Raji (cell line): Measurements from ENCODE around the gene DCST1.

Experiments used
- POLR2A ChIP-seq: IDR thresholded peaks from 2 replicates; pipeline ENCODE4 v1.6.1; 2011; ENCODE audit warnings: low read depth, low read length, control low read depth; ENCODE audit not compliant: insufficient read depth

DCST1 gene

DNA sequence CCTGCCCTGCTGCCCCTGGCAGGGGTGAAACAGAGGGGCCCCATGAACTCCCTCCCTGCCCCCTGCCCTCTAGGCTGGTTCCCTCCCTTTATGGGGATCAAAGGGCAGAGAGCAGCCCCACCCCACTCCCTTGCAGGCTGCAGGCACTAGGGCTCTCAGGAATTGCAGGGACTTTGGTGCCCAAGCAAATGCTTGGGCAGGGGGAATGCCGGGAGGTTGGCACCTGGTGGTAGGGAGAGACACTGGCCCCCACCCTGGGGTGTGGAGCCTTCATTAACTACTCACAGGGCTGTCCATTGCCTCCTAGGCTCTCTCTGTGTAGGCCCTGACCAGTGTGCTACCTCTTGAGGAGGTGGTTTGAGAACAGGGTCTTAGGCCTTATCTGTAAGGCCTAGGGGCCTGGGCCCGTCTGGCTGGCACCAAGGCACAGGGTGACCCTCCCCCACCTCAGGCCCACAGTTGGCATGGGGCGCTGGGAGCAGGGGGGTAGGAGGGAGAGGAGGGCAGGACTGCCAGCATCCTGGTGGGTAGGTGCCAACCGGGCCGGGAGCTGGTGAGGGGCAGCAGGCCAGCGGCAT lies 26.3 kb upstream of the DCST1 start:
- TF ChIP-seq POLR2A, result no peak

DNA sequence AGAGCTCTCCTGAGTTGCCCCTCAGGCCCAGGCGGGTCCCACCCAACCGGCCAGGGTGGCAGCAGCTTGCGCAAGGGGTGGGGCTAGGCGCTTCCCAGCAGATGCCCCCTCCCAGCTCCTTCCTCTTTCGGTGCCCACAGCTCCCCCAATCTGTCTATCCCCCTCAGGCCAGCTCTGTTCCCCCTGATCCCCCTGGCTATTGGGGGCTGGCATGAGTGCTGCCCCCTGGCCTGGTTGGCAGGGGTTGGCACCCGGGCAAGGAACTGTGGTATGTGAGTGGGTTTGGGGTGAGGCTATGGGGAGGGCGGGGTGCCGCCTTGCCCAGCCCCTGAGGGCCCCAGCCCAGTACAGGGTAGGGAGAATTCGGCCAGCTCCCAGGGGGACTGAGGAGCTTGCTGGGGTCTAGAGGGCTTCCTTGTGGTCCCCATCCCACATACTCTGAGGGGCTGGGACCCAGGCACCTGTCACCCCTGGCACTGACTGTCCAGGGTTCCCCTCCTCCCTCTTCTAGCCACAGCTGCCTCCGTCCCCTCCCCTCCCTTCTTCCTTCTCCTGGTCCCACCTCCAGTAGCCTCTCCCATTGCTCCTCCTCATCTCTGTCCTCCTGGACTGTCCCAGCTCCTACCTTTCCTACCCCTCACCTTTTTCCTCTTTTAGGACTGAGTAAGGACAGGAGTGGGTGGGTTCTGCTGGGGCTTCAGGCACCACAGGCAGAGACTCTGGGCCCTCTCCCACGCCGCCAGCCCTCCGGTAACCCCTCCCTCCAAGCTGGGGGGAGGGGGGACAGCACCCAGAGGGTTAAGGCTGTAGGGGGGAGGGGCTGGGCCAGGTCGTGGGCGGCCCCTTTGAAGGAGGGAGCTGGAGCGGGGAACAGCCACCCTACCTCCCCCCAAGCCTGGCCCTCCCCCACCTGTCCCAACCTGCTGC lies 25.3 kb upstream of the DCST1 start:
- no peak for TF ChIP-seq POLR2A

DNA sequence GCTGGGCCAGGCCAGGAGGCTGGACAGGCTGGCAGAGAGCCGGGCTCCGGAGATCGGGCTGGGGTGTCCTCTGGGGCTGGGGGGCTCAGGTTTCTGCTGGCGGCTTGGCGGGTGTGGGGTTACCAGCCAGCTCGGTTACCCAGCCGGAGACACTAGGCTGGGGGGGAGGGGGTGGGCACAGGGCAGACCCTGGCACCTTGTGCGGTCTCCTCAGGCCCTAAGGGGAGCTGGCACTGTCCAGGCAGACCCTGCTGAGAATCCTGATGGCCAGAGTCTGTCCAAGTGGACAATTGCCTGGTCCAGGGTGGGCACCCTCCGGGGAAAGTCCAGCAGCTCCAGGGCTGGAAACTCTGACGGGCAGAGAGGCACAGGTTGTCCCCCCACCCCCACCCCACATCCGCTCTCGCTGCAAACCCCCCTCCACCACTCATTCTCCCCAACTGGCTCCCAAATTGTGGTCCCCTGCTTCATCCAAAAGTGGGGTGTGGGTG lies 24.4 kb upstream of the DCST1 start:
- no peak for TF ChIP-seq POLR2A

DNA sequence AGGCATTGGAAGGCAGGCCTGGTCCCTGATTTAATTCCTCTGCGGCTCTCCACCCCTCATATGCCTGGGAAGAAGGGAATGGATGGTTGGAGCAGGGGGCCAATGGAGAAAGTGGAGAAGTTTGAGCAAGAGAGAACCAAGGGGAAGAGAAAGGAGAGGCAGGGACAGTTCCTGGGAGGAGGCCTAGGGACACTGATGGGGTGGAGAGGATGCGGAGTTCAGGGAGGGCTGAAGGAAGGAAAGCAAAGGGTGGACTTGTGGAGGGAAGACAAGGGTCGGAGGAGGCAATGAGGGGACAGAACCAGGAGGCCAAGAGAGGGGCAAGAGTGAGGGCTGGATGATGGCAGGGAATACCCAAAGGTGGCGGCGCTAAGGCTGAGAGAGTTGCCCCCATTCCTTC lies 23.9 kb upstream of the DCST1 start:
- TF ChIP-seq POLR2A, result no peak

DNA sequence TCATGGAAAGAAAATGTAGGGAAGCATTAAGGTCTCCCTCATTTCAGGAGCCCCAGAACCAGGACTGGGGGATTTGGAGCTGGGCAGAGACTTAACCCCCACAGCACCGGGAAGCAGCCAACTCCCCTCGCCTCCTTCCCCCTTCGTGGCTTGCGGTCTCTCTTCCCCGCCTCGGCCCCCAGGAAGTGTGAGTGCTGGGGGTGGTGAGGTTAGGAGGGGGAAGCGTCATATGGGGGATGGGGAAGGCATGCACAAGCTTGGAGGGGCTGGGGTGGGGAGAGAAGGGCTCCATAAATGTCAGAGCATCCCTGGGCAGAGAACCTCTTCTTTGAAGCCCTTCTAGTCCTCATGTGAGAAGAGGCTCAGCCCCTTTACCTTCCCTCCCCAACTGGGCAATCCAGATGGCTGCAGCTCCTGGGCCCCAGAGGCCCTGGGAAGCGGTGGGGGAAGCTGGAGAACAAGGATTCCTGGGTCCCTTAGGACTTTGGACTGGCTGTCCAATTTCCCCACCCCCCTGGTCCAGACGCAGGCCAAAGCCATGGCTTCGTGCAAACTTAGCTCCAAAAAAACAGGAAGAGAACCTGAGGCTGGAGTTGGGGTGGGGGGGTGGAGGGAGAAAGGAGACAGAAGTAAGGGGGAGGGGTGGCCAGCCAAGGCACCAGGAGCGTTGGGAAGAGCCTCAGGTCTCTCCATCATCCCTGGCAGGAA lies 23.3 kb upstream of the DCST1 start:
- TF ChIP-seq POLR2A, result no peak

DNA sequence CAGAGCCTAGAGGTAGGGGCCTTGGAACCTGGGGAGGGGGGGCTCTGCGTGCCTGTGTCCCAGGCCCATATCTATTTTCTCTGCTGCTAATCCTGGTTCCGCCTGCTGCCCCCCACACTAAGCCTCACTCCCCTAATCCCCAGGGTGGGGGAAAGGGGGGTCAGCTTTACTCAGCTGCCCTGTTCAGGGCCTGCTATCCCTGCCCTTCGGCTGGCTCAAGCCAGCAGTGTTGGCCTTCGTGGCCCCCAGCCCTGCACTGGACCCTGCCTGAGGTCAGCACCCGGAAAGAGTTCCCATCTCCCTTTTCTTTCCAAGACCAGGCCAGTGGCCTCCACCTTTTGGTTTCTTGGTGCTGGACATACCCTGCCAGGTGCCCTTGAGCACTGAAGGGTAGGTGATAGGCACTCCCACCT lies 22.6 kb upstream of the DCST1 start:
- no peak for TF ChIP-seq POLR2A

DNA sequence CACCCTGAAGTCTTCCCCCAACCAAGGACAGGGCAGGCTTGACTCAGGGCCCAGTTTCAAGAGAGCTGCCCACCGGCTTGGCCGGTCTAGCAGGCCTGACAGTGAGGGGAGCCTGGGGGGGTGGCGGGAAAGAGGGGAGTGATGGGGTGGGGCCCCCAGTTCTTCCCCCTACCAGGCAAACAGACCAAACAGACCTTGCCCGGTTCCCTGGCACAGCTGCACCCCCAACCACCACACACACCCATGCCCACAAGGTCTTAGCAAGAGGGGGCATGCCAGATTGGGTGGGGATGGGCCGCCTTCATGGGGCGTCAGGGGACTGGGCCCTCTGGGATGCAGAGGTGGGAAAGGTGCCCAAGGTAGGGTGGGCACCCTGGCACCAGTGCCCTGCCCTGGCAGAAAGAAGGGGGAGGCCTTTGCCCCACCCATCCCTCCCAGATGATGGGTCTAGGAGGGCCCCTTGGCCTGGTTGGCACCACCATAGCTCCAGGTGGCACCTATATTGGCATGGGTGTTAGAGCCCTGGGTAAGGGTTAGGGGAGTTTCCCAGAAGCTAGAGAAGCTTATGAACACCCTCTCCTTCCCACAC lies 22.1 kb upstream of the DCST1 start:
- no peak for TF ChIP-seq POLR2A

DNA sequence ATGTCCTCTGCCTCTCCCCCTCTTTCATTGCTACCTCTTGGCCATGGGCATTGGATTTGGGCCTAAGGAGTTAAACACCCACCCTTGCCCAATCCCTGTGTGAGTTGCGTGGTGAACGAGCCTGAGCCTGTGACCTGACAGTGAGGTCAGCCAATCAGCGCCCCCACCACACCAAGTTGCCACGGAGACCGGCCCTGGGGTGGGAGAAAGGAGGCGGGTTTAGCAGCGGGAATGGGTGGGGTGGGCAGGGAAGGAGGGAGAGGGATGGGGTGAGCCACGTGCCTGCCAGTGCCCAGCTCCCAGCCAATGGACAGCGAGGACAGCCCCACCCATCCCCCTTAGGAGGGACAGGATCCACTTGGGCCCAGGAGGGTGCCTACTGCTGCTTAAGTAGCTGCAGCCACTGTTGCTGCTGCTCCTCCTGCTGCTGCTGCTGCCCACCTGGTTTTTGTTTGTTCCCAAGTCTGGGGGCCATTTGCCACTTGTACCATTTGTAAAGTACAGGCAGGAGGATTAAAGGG lies 21.5 kb upstream of the DCST1 start:
- TF ChIP-seq POLR2A, result no peak

DNA sequence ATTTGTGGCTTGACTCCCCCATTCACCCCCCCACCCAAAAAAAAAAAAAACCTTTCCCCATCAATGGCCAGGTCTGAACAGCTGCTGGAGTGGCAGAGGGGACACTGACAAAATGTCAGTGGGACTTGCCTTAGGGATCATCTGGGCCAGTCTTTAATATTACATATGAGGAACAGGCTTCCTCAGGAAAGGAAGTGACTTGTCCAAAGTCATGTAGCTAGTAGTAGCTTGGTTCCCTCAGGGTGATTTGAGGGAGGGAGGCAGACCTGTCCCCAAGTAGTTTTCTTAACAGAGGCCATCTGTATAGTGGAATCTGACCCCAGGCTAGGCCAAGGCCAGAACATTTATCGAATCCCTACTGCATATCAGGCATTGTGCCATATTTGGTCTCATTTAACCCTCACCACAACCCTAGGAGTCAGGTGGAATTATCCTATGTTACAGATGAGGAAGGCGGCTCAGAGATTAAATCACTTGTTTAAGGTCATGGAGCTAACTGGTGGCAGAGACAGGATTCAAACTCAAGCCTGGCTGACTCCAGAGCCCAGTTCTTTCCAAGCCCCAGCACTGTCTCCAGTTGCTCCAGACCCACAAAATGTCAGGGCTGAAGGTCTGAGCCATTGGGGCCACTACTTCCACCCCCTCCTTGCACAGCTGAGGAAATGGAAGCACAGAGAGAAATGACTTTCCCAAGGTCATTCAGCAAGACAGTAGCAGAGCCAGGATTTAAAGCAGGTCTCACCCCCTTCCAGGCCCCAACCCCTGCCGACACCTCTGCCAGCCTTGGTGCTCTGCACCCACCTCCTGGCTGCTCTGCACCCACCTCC lies 20.6 kb upstream of the DCST1 start:
- no peak for TF ChIP-seq POLR2A

DNA sequence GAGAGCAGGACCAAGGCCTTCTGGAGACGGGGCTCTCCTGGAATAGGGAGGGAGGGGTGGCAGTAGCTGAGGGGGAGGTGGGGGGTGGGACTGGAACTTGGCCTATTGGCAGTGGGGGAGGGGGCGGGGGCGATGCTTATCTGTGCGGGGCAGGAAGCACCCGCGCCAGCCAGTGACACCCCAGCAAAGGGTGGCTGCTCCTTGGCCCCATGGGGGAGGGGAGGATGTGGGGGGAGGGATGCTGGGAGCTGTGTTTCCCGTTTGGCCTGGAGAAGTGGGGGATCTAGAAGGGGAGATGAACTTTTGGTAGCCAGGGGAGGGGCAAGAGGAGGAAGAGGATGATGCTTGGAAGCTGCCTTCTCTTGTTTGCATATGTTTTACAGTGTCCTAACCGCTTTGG lies 20.0 kb upstream of the DCST1 start:
- no peak for TF ChIP-seq POLR2A

DNA sequence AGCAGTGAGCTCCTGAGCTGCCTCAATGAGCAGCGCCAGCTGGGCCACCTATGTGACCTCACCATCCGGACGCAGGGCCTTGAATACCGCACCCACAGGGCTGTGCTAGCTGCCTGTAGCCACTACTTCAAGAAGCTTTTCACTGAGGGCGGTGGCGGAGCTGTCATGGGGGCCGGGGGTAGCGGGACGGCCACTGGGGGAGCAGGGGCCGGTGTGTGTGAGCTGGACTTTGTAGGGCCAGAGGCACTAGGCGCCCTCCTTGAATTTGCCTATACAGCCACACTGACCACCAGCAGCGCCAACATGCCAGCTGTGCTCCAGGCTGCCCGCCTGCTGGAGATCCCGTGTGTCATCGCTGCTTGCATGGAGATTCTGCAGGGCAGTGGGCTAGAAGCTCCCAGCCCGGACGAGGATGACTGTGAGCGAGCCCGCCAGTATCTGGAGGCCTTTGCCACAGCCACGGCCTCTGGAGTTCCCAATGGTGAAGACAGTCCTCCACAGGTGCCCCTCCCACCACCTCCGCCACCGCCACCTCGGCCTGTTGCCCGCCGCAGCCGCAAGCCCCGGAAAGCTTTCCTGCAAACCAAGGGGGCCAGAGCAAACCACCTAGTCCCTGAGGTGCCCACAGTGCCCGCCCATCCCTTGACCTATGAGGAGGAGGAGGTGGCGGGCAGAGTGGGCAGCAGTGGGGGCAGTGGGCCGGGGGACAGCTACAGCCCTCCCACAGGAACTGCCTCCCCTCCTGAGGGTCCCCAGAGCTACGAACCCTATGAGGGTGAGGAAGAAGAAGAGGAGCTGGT lies 18.7 kb upstream of the DCST1 start:
- TF ChIP-seq POLR2A, result no peak

DNA sequence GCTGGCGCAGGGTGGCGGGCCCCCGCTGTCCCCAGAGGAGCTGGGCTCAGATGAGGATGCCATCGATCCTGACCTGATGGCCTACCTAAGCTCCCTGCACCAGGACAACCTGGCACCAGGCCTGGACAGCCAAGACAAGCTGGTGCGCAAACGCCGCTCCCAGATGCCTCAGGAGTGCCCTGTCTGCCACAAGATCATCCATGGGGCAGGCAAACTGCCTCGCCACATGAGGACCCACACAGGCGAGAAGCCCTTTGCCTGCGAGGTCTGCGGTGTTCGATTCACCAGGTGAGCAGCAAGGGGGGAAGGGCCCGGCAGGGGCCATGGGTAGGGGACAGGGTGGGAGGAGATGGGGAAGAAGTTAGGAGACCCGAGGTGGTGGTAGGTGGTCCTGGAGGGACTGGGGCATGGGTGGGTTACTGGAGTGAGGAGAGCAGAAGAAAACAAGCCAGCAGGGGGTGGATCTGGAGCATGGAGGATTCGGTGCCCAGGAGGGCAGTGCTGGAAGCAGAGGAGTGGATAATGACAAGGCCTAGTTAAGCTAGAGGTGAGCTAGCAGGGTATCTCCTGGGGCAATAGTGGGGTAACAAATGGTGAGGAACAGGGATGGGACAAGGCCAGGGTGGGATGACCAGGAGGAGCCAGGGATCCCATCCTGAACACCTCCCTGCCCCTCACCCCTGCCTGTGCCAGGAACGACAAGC lies 17.9 kb upstream of the DCST1 start:
- no peak for TF ChIP-seq POLR2A
